ENCODE measurements around the gene TYW1B. TPM values are rescaled to one million over a fixed set of nuclear protein-coding genes. Genes with fewer than 3 reads are reported as not detected.
"Not testable (repeated sequence)": the region's sequence is repeated elsewhere in the genome, so short reads cannot be mapped to it uniquely, and the experiment has no call there.

TYW1B gene
- total RNA-seq (1 to 10 TPM; 3.7 to 7.3 (median 5.7) TPM), total RNA-seq (5.3 to 13.6 (median 8.7) reads per million in 29 experiments)
- total RNA-seq (2013): 6.9 TPM

GRCh38 chr7:72827839-72828591 is at the start of gene TYW1B:
Gene TYW1B, minus strand, starts transcription at chr7:72828200. Its CDS starts 125 bp downstream, at chr7:72828075.
- peaks cover 8 to 17% of the 10 kb centered on the region in 2 experiments for H3K4me1 ChIP-seq (ENCODE audit: control insufficient read depth in 1 of 2, extremely low read depth in 1 of 2, insufficient read depth in 2 of 2, low read length in 2 of 2)
- Mint-ChIP-seq H3K27ac (peak within 1 kb of the TSS; percentile 91 to 96), H3K4me3 (peak within 1 kb of the TSS; percentile 89 to 97 (median 95)), H3K36me3 (peaks cover 13% of the 10 kb centered on the region), H3K4me1 (peaks cover 35 to 40% (median 37%) of the 10 kb centered on the region in 3 donors)
- H3K9me3 ChIP-seq; H3K27me3 ChIP-seq (replicated peaks in 1 of 2; ENCODE audit: control insufficient read depth in 2 of 2, extremely low read depth in 1 of 2, insufficient read depth in 2 of 2, low read length in 1 of 2); POLR2A ChIA-PET; H3K9me3 Mint-ChIP-seq; H3K27me3 Mint-ChIP-seq: not testable (repeated sequence)
- peak within 1 kb of the TSS; percentile 54 for H3K27ac ChIP-seq (ENCODE audit: low read length)
- H3K4me3 ChIP-seq (ENCODE audit: control insufficient read depth in 1 of 2, extremely low read depth in 1 of 2, low read length in 1 of 2): peak within 1 kb of the TSS; percentile 40 to 79
- H3K36me3 ChIP-seq (ENCODE audit: control insufficient read depth in 2 of 2, extremely low read depth in 1 of 2, insufficient read depth in 1 of 2, low read length in 1 of 2): peaks cover 0 to 16% of the 10 kb centered on the region in 2 donors
- CTCF ChIA-PET: interaction anchor here in 1 of 2 donors (1.1 kb wide), 1 partner anchor 87 kb away, joined by 4 read pairs; no protein-coding TSS in a partner anchor
- peak; percentile 87 to 89 (median 88) for ATAC-seq (replicated peaks in 1 of 4)
- WGBS (ENCODE audit: insufficient coverage): 0% methylated on average over 26 of the region's 49 CpGs
- peak; percentile 91 to 98 (median 96) for DNase-seq

GRCh38 chr7:72867591-72867990 is 39.6 kb upstream of the TYW1B start:
- H3K9me3 Mint-ChIP-seq; H3K36me3 Mint-ChIP-seq; H3K27ac Mint-ChIP-seq; ATAC-seq (replicated peaks in 1 of 4); H3K4me1 Mint-ChIP-seq; CTCF ChIA-PET; H3K27me3 Mint-ChIP-seq; H3K4me3 Mint-ChIP-seq; DNase-seq; H3K27ac ChIP-seq (ENCODE audit: low read length); H3K4me3 ChIP-seq (ENCODE audit: control insufficient read depth in 1 of 2, extremely low read depth in 1 of 2, low read length in 1 of 2); H3K36me3 ChIP-seq (ENCODE audit: control insufficient read depth in 2 of 2, extremely low read depth in 1 of 2, insufficient read depth in 1 of 2, low read length in 1 of 2); H3K9me3 ChIP-seq; H3K27me3 ChIP-seq (replicated peaks in 1 of 2; ENCODE audit: control insufficient read depth in 2 of 2, extremely low read depth in 1 of 2, insufficient read depth in 2 of 2, low read length in 1 of 2); POLR2A ChIA-PET; H3K4me1 ChIP-seq (ENCODE audit: control insufficient read depth in 1 of 2, extremely low read depth in 1 of 2, insufficient read depth in 2 of 2, low read length in 2 of 2): not testable (repeated sequence)
- WGBS (ENCODE audit: insufficient coverage): no CpG with 5 or more reads among the region's 7 CpGs

GRCh38 chr7:72858846-72859400 is 30.9 kb upstream of the TYW1B start:
- WGBS (ENCODE audit: insufficient coverage): 86% methylated on average over 8 of the region's 9 CpGs

GRCh38 chr7:72857925-72858324 is 29.9 kb upstream of the TYW1B start:
- H3K4me1 ChIP-seq (ENCODE audit: control insufficient read depth in 1 of 2, extremely low read depth in 1 of 2, insufficient read depth in 2 of 2, low read length in 2 of 2); H3K4me3 Mint-ChIP-seq; H3K9me3 ChIP-seq; H3K36me3 ChIP-seq (ENCODE audit: control insufficient read depth in 2 of 2, extremely low read depth in 1 of 2, insufficient read depth in 1 of 2, low read length in 1 of 2); CTCF ChIA-PET; POLR2A ChIA-PET; H3K27ac Mint-ChIP-seq; H3K27ac ChIP-seq (ENCODE audit: low read length); ATAC-seq (replicated peaks in 1 of 4); DNase-seq; H3K4me1 Mint-ChIP-seq; H3K9me3 Mint-ChIP-seq; H3K27me3 ChIP-seq (replicated peaks in 1 of 2; ENCODE audit: control insufficient read depth in 2 of 2, extremely low read depth in 1 of 2, insufficient read depth in 2 of 2, low read length in 1 of 2); H3K4me3 ChIP-seq (ENCODE audit: control insufficient read depth in 1 of 2, extremely low read depth in 1 of 2, low read length in 1 of 2); H3K27me3 Mint-ChIP-seq; H3K36me3 Mint-ChIP-seq: not testable (repeated sequence)
- no CpG with 5 or more reads among the region's 1 CpG for WGBS (ENCODE audit: insufficient coverage)

More at GRCh38 chr7:72858846-72859400, 30.9 kb upstream of the TYW1B start:
- CTCF ChIA-PET; DNase-seq; H3K27ac ChIP-seq (ENCODE audit: low read length); H3K36me3 ChIP-seq (ENCODE audit: control insufficient read depth in 2 of 2, extremely low read depth in 1 of 2, insufficient read depth in 1 of 2, low read length in 1 of 2); POLR2A ChIA-PET; H3K4me1 Mint-ChIP-seq; H3K4me3 ChIP-seq (ENCODE audit: control insufficient read depth in 1 of 2, extremely low read depth in 1 of 2, low read length in 1 of 2); H3K27ac Mint-ChIP-seq; H3K36me3 Mint-ChIP-seq; H3K4me3 Mint-ChIP-seq; H3K27me3 Mint-ChIP-seq; H3K4me1 ChIP-seq (ENCODE audit: control insufficient read depth in 1 of 2, extremely low read depth in 1 of 2, insufficient read depth in 2 of 2, low read length in 2 of 2); H3K9me3 ChIP-seq; H3K9me3 Mint-ChIP-seq; ATAC-seq (replicated peaks in 1 of 4); H3K27me3 ChIP-seq (replicated peaks in 1 of 2; ENCODE audit: control insufficient read depth in 2 of 2, extremely low read depth in 1 of 2, insufficient read depth in 2 of 2, low read length in 1 of 2): not testable (repeated sequence)

- H3K36me3 Mint-ChIP-seq; H3K4me1 Mint-ChIP-seq; H3K27ac Mint-ChIP-seq; CTCF ChIA-PET; H3K4me3 ChIP-seq (ENCODE audit: control insufficient read depth in 1 of 2, extremely low read depth in 1 of 2, low read length in 1 of 2); ATAC-seq (replicated peaks in 1 of 4); POLR2A ChIA-PET; H3K9me3 Mint-ChIP-seq; H3K27me3 ChIP-seq (replicated peaks in 1 of 2; ENCODE audit: control insufficient read depth in 2 of 2, extremely low read depth in 1 of 2, insufficient read depth in 2 of 2, low read length in 1 of 2); H3K27me3 Mint-ChIP-seq; H3K27ac ChIP-seq (ENCODE audit: low read length); H3K4me1 ChIP-seq (ENCODE audit: control insufficient read depth in 1 of 2, extremely low read depth in 1 of 2, insufficient read depth in 2 of 2, low read length in 2 of 2); H3K36me3 ChIP-seq (ENCODE audit: control insufficient read depth in 2 of 2, extremely low read depth in 1 of 2, insufficient read depth in 1 of 2, low read length in 1 of 2); H3K4me3 Mint-ChIP-seq; H3K9me3 ChIP-seq; DNase-seq: not testable (repeated sequence)
- no CpG with 5 or more reads among the region's 6 CpGs for WGBS (ENCODE audit: insufficient coverage)
Observed at GRCh38 chr7:72855261-72855660, 27.3 kb upstream of the TYW1B start.

- H3K36me3 Mint-ChIP-seq; H3K27me3 Mint-ChIP-seq; H3K27ac ChIP-seq (ENCODE audit: low read length); H3K27ac Mint-ChIP-seq; H3K4me3 Mint-ChIP-seq; H3K9me3 Mint-ChIP-seq; ATAC-seq (replicated peaks in 1 of 4); H3K9me3 ChIP-seq; H3K4me1 Mint-ChIP-seq; DNase-seq; H3K4me1 ChIP-seq (ENCODE audit: control insufficient read depth in 1 of 2, extremely low read depth in 1 of 2, insufficient read depth in 2 of 2, low read length in 2 of 2); H3K27me3 ChIP-seq (replicated peaks in 1 of 2; ENCODE audit: control insufficient read depth in 2 of 2, extremely low read depth in 1 of 2, insufficient read depth in 2 of 2, low read length in 1 of 2); H3K36me3 ChIP-seq (ENCODE audit: control insufficient read depth in 2 of 2, extremely low read depth in 1 of 2, insufficient read depth in 1 of 2, low read length in 1 of 2); POLR2A ChIA-PET; H3K4me3 ChIP-seq (ENCODE audit: control insufficient read depth in 1 of 2, extremely low read depth in 1 of 2, low read length in 1 of 2); CTCF ChIA-PET: not testable (repeated sequence)
- no CpG with 5 or more reads among the region's 2 CpGs for WGBS (ENCODE audit: insufficient coverage)
Observed at GRCh38 chr7:72852937-72853336, 24.9 kb upstream of the TYW1B start.

Measured in T-cell (primary cell).